Left cardiac atrium (tissue), 4 donors: Measurements from ENCODE around the gene BRF1. TPM values are rescaled to one million over a fixed set of nuclear protein-coding genes. Genes with fewer than 3 reads are reported as not detected.

ENCODE experiments used
- ATAC-seq, 2 donors: fragments of 200-7000 bp; cut with Tn5 transposase; one replicate each; pipeline ENCODE4 v1.9.1; 2020; ENCODE audit warnings: mild to moderate bottlenecking in 2 of 2, moderate library complexity in 2 of 2
- DNase-seq: peaks from one replicate; pipeline ENCODE4 v3.0.0-alpha.2; 2020
- intact Hi-C, 2 donors: fragments of 100-400 bp; cut with DNase I; formaldehyde crosslinking; loops; one replicate each; pipeline versions ENCODE4 v1.14.1 to v1.15.1; 2022 to 2023
- total RNA-seq, 2 donors: library from RNA; stranded (reverse); fragmentation: NEBNext Ultra II Directional; extraction: Animal tissue kit (Norgen Biotek cat#: 25700); gene quantifications; one replicate each; pipeline ENCODE4 v1.2.1, GENCODE V29; 2021
- donor health status: DM: no; HTN: yes; CAD: no.
- donor health status: DM: no; HTN: yes; CAD: no; lungs with severe emphysema.
- donor health status: DM: yes; HTN: yes; CAD: no.
- donor health status: Dilated cardiomyopathy.

BRF1 gene
- total RNA-seq, 2 donors from 2014 or later = 18.8 to 20.0 TPM

DNA sequence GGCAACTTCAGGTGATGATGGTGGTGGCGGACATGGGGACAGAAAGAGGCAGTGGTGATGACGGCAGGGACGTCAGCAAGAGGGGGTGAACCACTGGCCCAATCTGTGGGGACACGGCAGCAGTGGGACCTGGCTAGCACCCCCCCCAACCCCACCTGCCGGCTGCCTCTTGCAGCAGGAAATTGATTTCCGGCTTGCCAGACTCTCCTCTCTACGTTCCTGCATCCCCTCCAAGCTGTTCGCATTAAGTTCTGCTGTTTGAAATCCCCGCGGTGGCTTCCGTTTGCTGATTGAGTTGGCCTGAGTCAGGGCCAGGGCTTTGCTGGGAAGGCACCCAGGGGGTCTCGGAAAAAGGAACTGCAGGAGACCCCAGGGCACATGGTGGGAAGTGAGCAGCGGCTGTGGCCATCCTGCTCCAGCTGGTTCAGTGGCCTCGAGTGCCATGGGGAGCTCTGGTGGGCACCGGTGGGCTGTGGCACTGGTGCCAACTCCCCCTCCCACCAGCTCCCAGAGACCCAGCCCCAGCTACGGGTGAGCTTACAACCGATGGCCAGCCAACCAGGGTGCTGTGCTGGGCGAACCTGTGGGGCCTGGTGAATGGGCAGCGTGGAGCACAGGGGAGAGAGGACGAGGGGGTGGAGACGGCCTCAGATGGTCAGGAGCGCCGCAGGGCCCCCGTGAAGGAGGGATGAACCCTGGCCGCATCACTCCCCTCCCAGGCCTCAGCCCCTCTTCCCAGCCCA, 105.1 kb downstream of the BRF1 start:
- intact Hi-C loops = no loop called here
- DNase-seq = no peak
- ATAC-seq = no peak

GRCh38 chr14:105195051-105195450, 105.8 kb downstream of the BRF1 start:
- DNase-seq (no peak), ATAC-seq (no peak)
- intact Hi-C loops = no loop called here

GRCh38 chr14:105193916-105194782, 106.7 kb downstream of the BRF1 start:
- intact Hi-C loops = no loop called here
- DNase-seq = no peak
- no peak for ATAC-seq

- DNase-seq (no peak), ATAC-seq (peak in 1 of 2 donors; percentile 6)
- intact Hi-C loops = no loop called here
These were observed 107.7 kb downstream of the BRF1 start for GRCh38 chr14:105192866-105193731.

DNA sequence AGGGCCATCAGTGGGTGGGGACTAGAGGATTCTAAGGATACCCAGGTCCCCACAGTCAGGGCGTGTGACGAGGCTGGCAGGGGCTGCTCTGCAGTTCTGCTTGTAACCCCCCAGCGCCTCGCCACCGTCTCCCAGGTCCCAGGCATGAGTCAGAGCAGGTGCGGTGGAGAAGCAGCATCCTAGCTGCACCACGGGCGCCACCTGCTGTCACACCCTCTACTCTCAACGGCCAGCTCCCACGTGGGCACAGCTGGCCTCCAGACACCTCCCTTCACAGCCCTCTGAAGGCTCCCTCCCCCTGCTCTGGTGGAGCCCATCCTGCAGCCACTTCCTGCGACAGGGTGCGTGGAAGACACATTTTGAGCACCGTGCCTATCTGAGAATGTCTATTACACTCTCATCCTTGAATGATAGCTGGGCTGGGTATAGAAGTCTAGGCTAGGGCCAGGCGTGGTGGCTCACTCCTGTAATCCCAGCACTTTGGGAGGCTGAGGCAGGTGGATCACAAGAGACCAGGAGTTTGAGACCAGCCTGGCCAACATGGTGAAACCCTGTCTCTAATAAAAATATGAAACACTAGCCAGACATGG, 112.8 kb downstream of the BRF1 start:
- no peak for ATAC-seq
- intact Hi-C loops = no loop called here
- no peak for DNase-seq

DNA sequence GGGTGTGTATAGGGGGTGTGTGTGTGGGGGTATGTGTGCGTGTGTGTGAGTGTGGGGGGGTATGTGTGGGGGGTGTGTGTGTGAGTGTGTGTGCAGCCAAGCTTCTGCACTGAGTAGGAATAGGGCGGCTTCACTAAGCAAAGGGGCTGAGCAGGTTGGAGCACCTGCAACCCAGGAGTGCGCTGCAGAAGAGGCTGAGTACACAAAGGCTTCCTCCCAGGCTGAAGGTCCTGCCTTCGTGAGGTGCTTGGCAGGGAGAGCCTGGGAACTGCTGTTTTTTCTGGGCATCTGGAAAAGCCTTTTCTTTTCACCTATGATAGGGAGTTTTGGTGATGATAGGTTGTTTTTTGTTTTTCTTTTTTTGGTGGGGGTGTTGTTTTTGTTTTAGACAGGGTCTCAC, 113.7 kb downstream of the BRF1 start:
- ATAC-seq (no peak), DNase-seq (no peak)
- intact Hi-C loops = no loop called here

- DNase-seq (no peak), ATAC-seq (no peak)
- intact Hi-C loops = no loop called here
These were observed 114.8 kb downstream of the BRF1 start for GRCh38 chr14:105185973-105186372.

- ATAC-seq = no peak
- DNase-seq = no peak
- intact Hi-C loops = no loop called here
These were observed 115.8 kb downstream of the BRF1 start for GRCh38 chr14:105185001-105185400.

- no peak for DNase-seq
- no peak for ATAC-seq
- intact Hi-C loops = no loop called here
These were observed 116.3 kb downstream of the BRF1 start for GRCh38 chr14:105184461-105184860.

GRCh38 chr14:105182296-105183020, 118.3 kb downstream of the BRF1 start:
- no peak for DNase-seq
- peak in 1 of 2 donors; percentile 7 for ATAC-seq
- intact Hi-C loops = no loop called here

- intact Hi-C loops = no loop called here
- no peak for DNase-seq
- ATAC-seq = no peak
These were observed 119.1 kb downstream of the BRF1 start for GRCh38 chr14:105181549-105182295.

- intact Hi-C loops = no loop called here
- DNase-seq = peak; percentile 75
- peak; percentile 76 to 91 for ATAC-seq
These were observed 119.9 kb downstream of the BRF1 start, which contains the start of gene NUDT14 for GRCh38 chr14:105180592-105181548. Gene NUDT14, minus strand, starts transcription at chr14:105181312. Its CDS starts 103 bp downstream, at chr14:105181209.

DNA sequence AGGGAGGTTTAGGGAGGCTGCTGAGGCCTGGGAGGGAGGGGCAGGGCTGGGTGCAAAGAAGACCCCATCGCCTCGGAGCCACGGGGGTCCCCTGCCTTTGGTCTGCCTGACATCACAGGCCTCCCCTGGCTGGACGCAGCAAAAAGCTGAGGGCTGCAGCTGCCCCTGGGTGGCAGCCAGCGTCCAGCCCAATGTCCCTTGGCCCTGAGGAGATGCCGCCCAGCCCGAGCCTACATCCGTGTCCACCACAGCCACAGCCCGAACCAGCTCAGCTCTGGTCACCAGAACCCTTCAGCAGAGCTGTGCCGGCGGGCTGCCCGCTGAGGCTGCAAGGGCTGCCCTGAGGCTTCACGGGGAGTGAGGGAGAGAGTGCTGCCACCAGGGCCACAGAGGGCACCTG, 121.6 kb downstream of the BRF1 start:
- DNase-seq (no peak), ATAC-seq (no peak)
- intact Hi-C loops = no loop called here

DNA sequence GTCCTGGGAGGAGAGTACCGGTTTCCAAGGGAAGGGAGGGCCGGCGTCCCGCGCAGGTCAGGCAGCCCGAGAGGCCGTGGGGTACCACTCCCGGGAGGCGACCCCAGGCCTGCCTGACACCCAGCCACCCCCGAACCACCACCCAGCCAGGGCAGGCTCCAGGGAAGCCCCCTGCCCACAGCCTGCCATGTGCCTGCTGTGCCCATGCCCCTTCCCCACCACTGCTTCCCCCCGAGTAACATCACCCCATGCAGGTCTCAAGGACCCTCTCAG, 122.0 kb downstream of the BRF1 start:
- intact Hi-C loops = no loop called here
- ATAC-seq (no peak), DNase-seq (no peak)

- no peak for DNase-seq
- ATAC-seq = no peak
- intact Hi-C loops = no loop called here
These were observed 122.5 kb downstream of the BRF1 start for GRCh38 chr14:105178069-105178867.

DNA sequence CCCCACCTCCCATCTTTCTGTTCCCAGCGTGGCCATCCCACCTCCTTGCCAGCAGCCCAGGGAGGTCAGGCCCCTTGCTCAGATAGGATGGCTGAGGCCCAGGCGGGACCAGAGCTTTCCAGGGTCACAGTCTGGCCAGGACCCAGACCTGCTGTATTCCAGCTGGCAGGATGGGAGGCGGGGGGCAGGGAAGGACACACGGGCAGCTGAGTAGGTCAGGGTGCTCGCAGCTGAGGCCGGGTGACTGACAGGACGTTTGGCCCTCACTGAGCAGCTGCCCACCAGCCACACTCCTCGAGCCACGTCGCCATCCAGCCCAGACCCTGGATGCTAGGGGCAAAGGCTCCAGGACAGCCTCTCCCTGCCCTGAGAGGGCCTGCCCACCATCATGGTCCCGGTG, 123.7 kb downstream of the BRF1 start:
- ATAC-seq (no peak), DNase-seq (no peak)
- intact Hi-C loops = no loop called here
